HuH-7 (cell line): ENCODE results near the gene ACBD7.

Experiments
- DNase-seq: peaks from one replicate; pipeline ENCODE4 v3.0.0; 2011; ENCODE audit warnings: low spot score

Gene ACBD7

GRCh38 chr10:15091418-15091817 lies 2.8 kb upstream of the ACBD7 start:
- DNase-seq = no peak

DNA sequence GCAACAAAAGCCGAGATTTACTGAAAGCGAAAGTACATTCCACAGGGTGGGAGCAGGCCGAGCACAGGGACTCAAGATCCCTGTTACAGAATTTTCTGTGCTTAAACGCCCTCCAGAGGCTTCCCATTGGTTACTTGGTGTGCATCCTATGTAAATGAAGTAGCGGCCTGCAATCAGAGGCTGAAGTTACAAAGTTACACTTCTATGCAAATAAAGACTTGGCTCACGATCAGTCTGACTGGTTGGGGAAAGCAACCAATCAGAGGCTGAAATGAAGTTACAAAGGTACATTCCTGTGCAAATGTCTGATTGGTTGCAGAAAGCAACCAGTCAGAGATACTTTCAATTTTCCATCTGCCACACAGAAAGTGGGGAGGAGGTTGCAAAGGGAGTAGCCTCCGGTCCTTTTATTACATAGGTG lies 4.1 kb downstream of the ACBD7 start:
- peak; percentile 66 for DNase-seq

DNA sequence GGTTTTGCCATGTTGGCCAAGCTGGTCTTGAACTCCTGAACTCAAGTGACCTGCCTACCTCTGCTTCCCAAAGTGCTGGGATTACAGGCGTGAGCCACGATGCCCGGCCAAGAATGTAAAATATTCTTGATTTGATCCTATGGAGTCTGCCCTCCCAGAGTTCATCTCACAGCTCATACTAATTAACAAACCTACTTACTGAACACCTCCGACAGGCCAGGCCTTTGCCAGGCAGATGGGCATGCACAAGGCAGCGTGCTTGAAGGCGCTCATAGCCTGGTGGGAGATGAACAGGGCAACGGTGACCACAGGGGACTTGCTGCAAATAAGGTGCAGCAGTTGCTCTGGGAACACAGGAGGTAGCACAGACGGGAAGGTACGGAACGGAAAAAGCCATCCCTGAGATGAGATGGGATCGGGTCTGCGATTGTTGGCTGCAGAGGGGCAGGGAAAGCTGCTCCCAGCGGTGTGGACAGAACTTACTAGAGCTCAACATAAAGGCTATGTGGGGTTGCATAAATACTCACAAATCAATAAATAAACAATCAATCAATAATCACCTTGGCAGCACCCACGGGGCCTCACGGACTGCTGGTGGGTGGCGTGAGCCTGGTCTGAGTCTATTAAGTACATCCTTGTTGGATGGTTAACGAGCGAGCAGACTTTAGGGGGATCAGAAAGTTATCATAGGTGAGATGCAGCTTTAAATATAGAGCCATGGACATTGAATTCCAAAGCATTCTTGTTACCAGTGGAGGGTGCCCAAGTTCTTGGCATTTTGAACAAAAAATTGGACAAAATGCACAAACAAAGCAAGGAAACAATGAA lies 4.7 kb downstream of the ACBD7 start:
- no peak for DNase-seq

DNA sequence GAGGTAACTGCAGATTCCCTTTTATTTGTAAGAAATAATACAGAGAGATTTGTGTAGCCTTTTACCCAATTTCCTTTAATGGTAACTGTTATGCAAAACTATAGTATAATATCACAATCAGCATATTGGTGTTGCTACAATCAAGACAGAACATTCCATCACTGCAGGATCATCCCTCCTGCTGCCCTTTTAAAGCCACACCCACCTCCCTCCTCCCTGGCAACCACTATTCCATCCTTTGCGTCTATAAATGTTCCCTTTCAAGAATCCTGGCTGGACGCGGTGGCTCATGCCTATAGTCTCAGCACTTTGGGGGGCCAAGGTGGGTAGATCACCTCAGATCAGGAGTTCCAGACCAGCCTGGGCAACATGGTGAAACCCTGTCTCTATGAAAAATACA lies 13.2 kb downstream of the ACBD7 start:
- DNase-seq = no peak

DNA sequence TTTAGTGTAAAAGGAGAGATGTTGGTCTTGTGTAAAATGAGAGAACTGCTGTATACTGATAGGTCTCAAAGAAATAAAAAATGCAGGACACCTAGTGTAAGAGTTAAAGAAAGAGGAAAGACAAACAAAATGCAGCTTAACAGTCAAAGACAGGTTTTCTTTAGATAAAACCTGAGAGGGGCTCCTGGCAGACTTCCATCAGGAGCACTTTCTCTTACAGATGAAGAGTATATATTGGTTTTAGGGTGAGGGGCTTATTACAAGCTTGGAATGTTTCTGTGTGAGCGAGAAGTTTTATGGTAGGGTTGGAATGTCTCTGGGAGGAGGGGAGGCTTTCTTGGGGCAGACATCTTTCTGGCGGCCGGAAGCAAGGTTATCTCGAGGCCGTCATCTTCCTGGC lies 16.2 kb downstream of the ACBD7 start:
- no peak for DNase-seq

DNA sequence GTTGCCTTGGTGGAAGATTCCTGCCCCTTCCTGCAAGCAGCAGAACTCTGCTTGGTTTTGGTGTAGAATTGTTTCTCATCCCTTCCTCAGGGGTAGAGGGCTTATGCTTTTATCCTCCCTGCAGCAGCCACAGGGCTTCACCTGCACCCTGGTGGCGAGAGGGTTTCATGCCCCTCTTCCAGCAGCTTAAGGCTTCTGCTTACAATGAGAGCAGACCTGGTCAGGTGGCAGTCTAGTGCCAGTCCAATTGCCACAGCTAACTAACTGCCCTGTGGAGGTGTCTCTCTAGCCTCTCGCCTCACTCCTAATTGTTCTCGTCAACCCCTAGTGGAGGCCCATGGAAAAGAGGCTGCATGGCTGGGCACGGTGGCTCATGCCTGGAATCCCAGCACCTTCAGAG lies 19.3 kb downstream of the ACBD7 start:
- no peak for DNase-seq

- DNase-seq = no peak
Observed at GRCh38 chr10:15068802-15069201, 19.8 kb downstream of the ACBD7 start.

GRCh38 chr10:15067154-15067553 lies 21.4 kb downstream of the ACBD7 start:
- DNase-seq = no peak

DNA sequence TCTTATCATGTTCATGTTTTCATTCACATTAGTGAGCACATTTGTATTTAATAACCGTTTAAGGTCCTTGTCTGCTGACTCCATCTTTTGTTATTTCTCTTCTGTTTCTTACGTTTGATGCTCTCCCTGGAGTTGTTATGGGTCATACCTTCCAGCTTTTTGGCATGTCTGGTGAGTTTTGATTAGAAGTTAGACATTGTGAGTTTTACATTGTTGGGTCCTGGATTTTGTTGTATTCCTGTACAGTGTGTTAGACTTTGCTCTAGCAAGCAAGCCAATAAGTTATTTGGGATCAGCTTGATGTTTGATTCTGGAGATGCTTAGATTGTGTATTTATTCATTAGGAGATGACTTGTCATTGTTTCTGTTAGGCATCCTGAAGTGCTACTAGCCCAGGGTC lies 27.9 kb downstream of the ACBD7 start:
- DNase-seq = no peak

- DNase-seq = no peak
Observed at GRCh38 chr10:15059914-15060313, 28.7 kb downstream of the ACBD7 start.

GRCh38 chr10:15058689-15059088 lies 29.9 kb downstream of the ACBD7 start:
- DNase-seq = no peak

DNA sequence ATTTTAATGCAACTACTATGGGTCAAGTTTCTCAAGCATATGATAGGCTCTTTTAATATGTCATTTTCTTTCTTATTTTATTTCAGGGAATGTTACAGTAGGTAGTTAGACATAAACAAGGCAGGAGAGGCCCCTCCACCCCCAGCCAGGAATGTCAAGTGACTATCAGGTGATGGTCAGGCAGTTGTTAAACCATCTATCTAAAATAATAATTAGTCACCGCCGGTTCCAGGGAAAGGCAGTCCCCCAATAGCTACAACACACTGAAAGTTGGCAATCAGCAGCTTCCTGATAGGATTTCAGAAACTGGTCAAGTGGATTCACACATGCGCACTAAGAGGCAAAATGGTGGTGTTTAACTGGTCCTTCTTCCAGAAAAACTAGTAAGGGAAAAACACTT lies 35.5 kb downstream of the ACBD7 start:
- DNase-seq = no peak

- no peak for DNase-seq
Observed at GRCh38 chr10:15052121-15052520, 36.5 kb downstream of the ACBD7 start.

GRCh38 chr10:15049533-15049932 lies 39.0 kb downstream of the ACBD7 start:
- DNase-seq = no peak

DNA sequence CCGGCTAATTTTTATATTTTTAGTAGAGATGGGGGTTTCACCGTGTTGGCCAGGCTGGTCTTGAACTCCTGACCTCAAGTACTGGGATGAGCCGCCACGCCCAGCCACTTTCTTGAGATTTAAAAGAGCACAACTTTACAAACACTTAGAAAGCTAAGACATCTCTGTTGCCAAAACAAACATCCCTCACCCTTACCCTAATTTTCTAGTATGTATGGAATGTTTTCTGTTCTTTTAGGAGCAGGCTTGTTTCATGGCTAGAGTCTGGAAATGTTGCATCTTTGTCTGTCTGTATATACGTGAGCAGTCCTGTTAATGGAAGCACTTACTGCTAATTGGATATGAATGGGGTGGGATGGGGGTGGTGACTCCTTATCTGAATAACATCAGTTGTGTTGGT lies 42.0 kb downstream of the ACBD7 start:
- no peak for DNase-seq

DNA sequence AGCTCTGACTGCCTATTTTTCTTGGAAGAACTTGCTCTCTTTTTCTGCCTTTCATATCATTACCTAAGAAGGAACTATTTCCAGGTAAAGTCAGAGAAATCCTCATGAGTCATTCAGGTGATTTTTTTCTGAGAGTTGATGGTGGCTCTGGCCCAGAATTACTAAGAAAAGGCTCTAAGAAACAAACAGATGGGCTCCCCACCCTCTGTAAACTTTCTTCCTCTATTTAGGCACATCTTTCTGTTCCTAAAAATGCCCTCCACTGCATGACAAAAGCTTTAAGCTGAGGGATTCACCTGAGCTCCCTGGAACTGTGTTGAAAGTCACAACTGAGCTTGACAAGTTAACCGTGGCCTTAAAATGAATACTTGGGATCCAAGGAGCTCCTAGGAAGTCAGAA lies 43.2 kb downstream of the ACBD7 start:
- DNase-seq = no peak

DNA sequence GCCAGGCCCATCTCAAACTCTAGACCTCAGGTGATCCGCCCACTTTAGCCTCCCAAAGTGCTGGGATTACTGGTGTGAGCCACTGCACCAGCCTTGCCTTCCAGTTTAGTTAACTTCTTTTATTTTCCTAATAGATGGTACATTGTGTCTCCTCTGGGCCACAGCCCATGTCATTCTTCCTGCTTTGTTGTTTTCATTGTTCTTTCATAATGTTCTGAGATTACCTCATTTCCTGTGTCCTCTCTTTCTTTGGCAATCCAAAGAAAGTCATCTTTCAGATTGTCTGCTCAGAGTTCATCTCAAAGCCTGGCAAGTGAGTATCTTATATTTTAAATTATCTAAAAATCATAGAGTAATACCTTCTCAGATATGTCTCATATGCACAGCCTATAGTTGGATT lies 44.9 kb downstream of the ACBD7 start, which contains the start of gene OLAH:
OLAH (plus strand) TSS at position 270 of the 400 bp plus-strand sequence. CDS start 3,346 bp downstream, outside the sequence.
- no peak for DNase-seq

- DNase-seq = no peak
Observed at GRCh38 chr10:15038416-15038815, 50.2 kb downstream of the ACBD7 start.

GRCh38 chr10:15037691-15038090 lies 50.9 kb downstream of the ACBD7 start:
- no peak for DNase-seq

- DNase-seq = no peak
Observed at GRCh38 chr10:15035385-15036301, 52.9 kb downstream of the ACBD7 start.

GRCh38 chr10:15027741-15028140 lies 60.8 kb downstream of the ACBD7 start:
- DNase-seq = no peak
